ENCODE results near the gene LHFPL2. TPM values are rescaled to one million over a fixed set of nuclear protein-coding genes. Genes with fewer than 3 reads are reported as not detected.

Gene LHFPL2
- total and polyA plus RNA-seq, 2 of the 4 experiments (the other 2 are of a cell fraction) = 6.5 to 11.3 TPM

- Histone ChIP-seq H2BK5ac (ENCODE audit: low read depth, low read length, poor library complexity, severe bottlenecking) (peak overlapping the region; percentile 87), H2AFZ (replicated peaks; ENCODE audit: low read length, poor library complexity) (peak overlapping the region; percentile 91), H4K20me1 (ENCODE audit: insufficient read depth, low read length) (peaks cover 11% of the 10 kb centered on the region; the same call in 1 of the 2 replicates), H3K18ac (ENCODE audit: low read depth, low read length) (peak overlapping the region; percentile 33), H3K9ac (ENCODE audit: low read depth, low read length) (peak overlapping the region; percentile 95), H3K4me3 (ENCODE audit: insufficient read depth, low read depth, low read length) (peak overlapping the region; percentile 95), H2BK20ac (ENCODE audit: low read depth, low read length) (peak overlapping the region; percentile 16), H2BK15ac (ENCODE audit: low read depth, low read length) (peak overlapping the region; percentile 71; the same call in 2 of the 3 replicates), H3K4me2 (ENCODE audit: low read depth, low read length) (peak overlapping the region; percentile 96), H3K36me3 (ENCODE audit: control insufficient read depth, insufficient read depth, low read length) (peaks cover 3% of the 10 kb centered on the region), H3K23ac (ENCODE audit: low read depth, low read length) (peak overlapping the region; percentile 85), H3K9me3 (ENCODE audit: control insufficient read depth, insufficient read depth, low read length) (no peaks in the 10 kb centered on the region), H3K79me1 (ENCODE audit: low read depth in 1 of 2, low read length in 2 of 2) (peaks cover 18 to 50% of the 10 kb centered on the region in 2 experiments), H4K5ac (ENCODE audit: low read depth, low read length) (peak overlapping the region; percentile 37), H3K9me1 (ENCODE audit: insufficient read depth, low read length) (peaks cover 11% of the 10 kb centered on the region), H3K4me1 (ENCODE audit: control insufficient read depth, insufficient read depth, low read length) (peaks cover 14% of the 10 kb centered on the region), H3K56ac (ENCODE audit: extremely low read depth, insufficient read depth, low read length) (peak overlapping the region; percentile 89), H2AK5ac (ENCODE audit: low read depth, low read length) (peak overlapping the region; percentile 92), H3K14ac (replicated peaks; ENCODE audit: low read depth, low read length) (peak overlapping the region; percentile 94), H3K27me3 (ENCODE audit: control insufficient read depth, insufficient read depth, low read length) (no peaks in the 10 kb centered on the region), H3K27ac (ENCODE audit: insufficient read depth, low read length) (peak overlapping the region; percentile 96), H4K8ac (ENCODE audit: low read depth in 2 of 2, low read length in 2 of 2) (peak overlapping the region; percentile 26 to 78; a peak in 3 of 4 replicates), H4K91ac (ENCODE audit: insufficient read depth, low read depth, low read length) (peak overlapping the region; percentile 74; the same call in 1 of the 2 replicates), H3K4ac (ENCODE audit: low read depth, low read length) (peak overlapping the region; percentile 83), H2AK9ac (replicated peaks; ENCODE audit: low read depth, low read length, poor library complexity) (peak overlapping the region; percentile 90), H2BK120ac (ENCODE audit: low read depth, low read length) (peak overlapping the region; percentile 75)
- 1% methylated on average over 24 of the region's 47 CpGs; no CpG with 5 or more reads in 1 of the 2 experiments for WGBS, 2 experiments (ENCODE audit: extremely low coverage in 2 of 2, insufficient read length in 1 of 2)
- TF ChIP-seq CTCF (conservative IDR thresholded peaks at IDR 0.05; ENCODE audit: low read depth, low read length) (peak; percentile 27), SMC3 (IDR thresholded peaks at IDR 0.05; ENCODE audit: low read depth, low read length) (peak; percentile 11; the same call in 1 of the 2 replicates), USF2 (IDR thresholded peaks at IDR 0.05; ENCODE audit: low read depth, low read length) (no peak), POLR2A (IDR thresholded peaks at IDR 0.05; ENCODE audit: low read depth, low read length) (peak; percentile 57; the same call in 1 of the 2 replicates), RAD21 (IDR thresholded peaks at IDR 0.05; ENCODE audit: low read length) (no peak; the same call in 1 of the 2 replicates), MAFK (IDR thresholded peaks at IDR 0.05; ENCODE audit: low read depth, low read length) (no peak), MXI1 (IDR thresholded peaks at IDR 0.05; ENCODE audit: borderline replicate concordance, low read depth, low read length) (peak; percentile 39; the same call in 1 of the 2 replicates)
- ATAC-seq (ENCODE audit: low read depth) (peak; percentile 16), DNase-seq (peak; percentile 54)
- no TSS peak for BruUV-seq (replicated peaks)
- intact Hi-C loops (cut with micrococcal nuclease) = loop anchor here (1.0 to 5.0 kb wide), 8 partner anchors 56 to 319 kb away; partner anchors contain the start of gene SCAMP1
- dilution Hi-C loops (cut with HindIII; ENCODE audit: low sequenced_read_pairs, unreplicated experiment) = no loop called here
- CTCF ChIA-PET = interaction anchor here (0.6 to 2.0 kb wide), 4 partner anchors 33 to 156 kb away, joined by 3 to 8 read pairs (median 3); no protein-coding TSS in a partner anchor
- in situ Hi-C loops (cut with MboI; ENCODE audit: low sequenced_read_pairs) = no loop called here
- POLR2A ChIA-PET (ENCODE audit: unreplicated experiment) = no interaction called here
Observed at GRCh38 chr5:78647838-78648358, 674 bp downstream of the LHFPL2 start.

All from IMR-90 (cell line).